Measurements from ENCODE around the gene SMG5. TPM values are rescaled to one million over a fixed set of nuclear protein-coding genes. Genes with fewer than 3 reads are reported as not detected.
A peak's percentile ranks its signal among the peaks of the same experiment; 100 is the strongest.
"Not testable (repeated sequence)": the region's sequence is repeated elsewhere in the genome, so short reads cannot be mapped to it uniquely, and the experiment has no call there.

Gene SMG5, protein sequence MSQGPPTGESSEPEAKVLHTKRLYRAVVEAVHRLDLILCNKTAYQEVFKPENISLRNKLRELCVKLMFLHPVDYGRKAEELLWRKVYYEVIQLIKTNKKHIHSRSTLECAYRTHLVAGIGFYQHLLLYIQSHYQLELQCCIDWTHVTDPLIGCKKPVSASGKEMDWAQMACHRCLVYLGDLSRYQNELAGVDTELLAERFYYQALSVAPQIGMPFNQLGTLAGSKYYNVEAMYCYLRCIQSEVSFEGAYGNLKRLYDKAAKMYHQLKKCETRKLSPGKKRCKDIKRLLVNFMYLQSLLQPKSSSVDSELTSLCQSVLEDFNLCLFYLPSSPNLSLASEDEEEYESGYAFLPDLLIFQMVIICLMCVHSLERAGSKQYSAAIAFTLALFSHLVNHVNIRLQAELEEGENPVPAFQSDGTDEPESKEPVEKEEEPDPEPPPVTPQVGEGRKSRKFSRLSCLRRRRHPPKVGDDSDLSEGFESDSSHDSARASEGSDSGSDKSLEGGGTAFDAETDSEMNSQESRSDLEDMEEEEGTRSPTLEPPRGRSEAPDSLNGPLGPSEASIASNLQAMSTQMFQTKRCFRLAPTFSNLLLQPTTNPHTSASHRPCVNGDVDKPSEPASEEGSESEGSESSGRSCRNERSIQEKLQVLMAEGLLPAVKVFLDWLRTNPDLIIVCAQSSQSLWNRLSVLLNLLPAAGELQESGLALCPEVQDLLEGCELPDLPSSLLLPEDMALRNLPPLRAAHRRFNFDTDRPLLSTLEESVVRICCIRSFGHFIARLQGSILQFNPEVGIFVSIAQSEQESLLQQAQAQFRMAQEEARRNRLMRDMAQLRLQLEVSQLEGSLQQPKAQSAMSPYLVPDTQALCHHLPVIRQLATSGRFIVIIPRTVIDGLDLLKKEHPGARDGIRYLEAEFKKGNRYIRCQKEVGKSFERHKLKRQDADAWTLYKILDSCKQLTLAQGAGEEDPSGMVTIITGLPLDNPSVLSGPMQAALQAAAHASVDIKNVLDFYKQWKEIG
- total RNA-seq (10 to 100 TPM; 46.8 to 90.7 (median 80.8) TPM), polyA plus RNA-seq (10 to 100 TPM; 54.0 to 74.5 (median 72.4) TPM)
- long read RNA-seq, donor 1, full-length matches to known transcripts = 13 of 29 reads
- long read RNA-seq, donor 1, partial matches to known transcripts = 12 of 29 reads
- long read RNA-seq, donor 1, other reads (novel, unspliced or antisense) = 4 of 29 reads
- long read RNA-seq, donor 2, full-length matches to known transcripts = 32 of 124 reads
- long read RNA-seq, donor 2, partial matches to known transcripts = 66 of 124 reads
- long read RNA-seq, donor 2, other reads (novel, unspliced or antisense) = 26 of 124 reads

GRCh38 chr1:156282479-156283222 lies at the start of gene SMG5:
Gene SMG5 (minus strand): TSS chr1:156282825. CDS start chr1:156282680, 145 bp downstream.
- Histone ChIP-seq H3K9me3 (no peaks in the 10 kb centered on the region), H3K4me1 (peaks cover 33% of the 10 kb centered on the region), H3K27ac (peak within 1 kb of the TSS; percentile 92), H3K36me3 (ENCODE audit: insufficient read depth in 1 of 2, low read depth in 1 of 2) (peaks cover 4 to 31% of the 10 kb centered on the region in 2 donors), H3K4me3 (peak within 1 kb of the TSS; percentile 85), H3K27me3 (ENCODE audit: insufficient read depth in 3 of 3, low read length in 2 of 3) (no peaks in the 10 kb centered on the region)
- DNase-seq (peak; percentile 97 to 98), ATAC-seq (peak; percentile 88 to 92 (median 90))
- intact Hi-C loops (cut with DNase I) = no loop called here
- whole genome bisulfite sequencing, 3 donors = 0 to 1% (median 0%) methylated on average over 46 to 50 of the region's 50 CpGs
- TF ChIP-seq, protein P1, sequence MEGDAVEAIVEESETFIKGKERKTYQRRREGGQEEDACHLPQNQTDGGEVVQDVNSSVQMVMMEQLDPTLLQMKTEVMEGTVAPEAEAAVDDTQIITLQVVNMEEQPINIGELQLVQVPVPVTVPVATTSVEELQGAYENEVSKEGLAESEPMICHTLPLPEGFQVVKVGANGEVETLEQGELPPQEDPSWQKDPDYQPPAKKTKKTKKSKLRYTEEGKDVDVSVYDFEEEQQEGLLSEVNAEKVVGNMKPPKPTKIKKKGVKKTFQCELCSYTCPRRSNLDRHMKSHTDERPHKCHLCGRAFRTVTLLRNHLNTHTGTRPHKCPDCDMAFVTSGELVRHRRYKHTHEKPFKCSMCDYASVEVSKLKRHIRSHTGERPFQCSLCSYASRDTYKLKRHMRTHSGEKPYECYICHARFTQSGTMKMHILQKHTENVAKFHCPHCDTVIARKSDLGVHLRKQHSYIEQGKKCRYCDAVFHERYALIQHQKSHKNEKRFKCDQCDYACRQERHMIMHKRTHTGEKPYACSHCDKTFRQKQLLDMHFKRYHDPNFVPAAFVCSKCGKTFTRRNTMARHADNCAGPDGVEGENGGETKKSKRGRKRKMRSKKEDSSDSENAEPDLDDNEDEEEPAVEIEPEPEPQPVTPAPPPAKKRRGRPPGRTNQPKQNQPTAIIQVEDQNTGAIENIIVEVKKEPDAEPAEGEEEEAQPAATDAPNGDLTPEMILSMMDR (IDR thresholded peaks at IDR 0.05) = no peak

- ATAC-seq; intact Hi-C loops (cut with DNase I); H3K27me3 ChIP-seq (ENCODE audit: insufficient read depth in 3 of 3, low read length in 2 of 3); DNase-seq; H3K27ac ChIP-seq; H3K4me1 ChIP-seq; H3K9me3 ChIP-seq; H3K4me3 ChIP-seq: not testable (repeated sequence)
- WGBS, 3 donors = 95 to 96% (median 95%) methylated on average over 9 of the region's 9 CpGs
- H3K36me3 ChIP-seq (ENCODE audit: insufficient read depth in 1 of 2, low read depth in 1 of 2) = peaks cover 30 to 88% of the 10 kb centered on the region in 2 donors
Measured at GRCh38 chr1:156323179-156323578, 40.6 kb upstream of the SMG5 start.

- no peak overlapping the region for H3K4me3 ChIP-seq
- no peaks in the 10 kb centered on the region for H3K9me3 ChIP-seq
- WGBS, 3 donors = 83 to 91% (median 87%) methylated on average over 3 of the region's 3 CpGs
- H3K36me3 ChIP-seq (ENCODE audit: insufficient read depth in 1 of 2, low read depth in 1 of 2) = peaks cover 46 to 100% of the 10 kb centered on the region in 2 donors
- DNase-seq (no peak), ATAC-seq (no peak)
- intact Hi-C loops (cut with DNase I) = no loop called here
- no peaks in the 10 kb centered on the region for H3K27me3 ChIP-seq (ENCODE audit: insufficient read depth in 3 of 3, low read length in 2 of 3)
- no peak overlapping the region for H3K27ac ChIP-seq
- H3K4me1 ChIP-seq = no peaks in the 10 kb centered on the region
- TF ChIP-seq, protein P1 (IDR thresholded peaks at IDR 0.05) = no peak
Measured at GRCh38 chr1:156320560-156320959, 37.9 kb upstream of the SMG5 start.

GRCh38 chr1:156319664-156320063 lies 37.0 kb upstream of the SMG5 start:
- no peaks in the 10 kb centered on the region for H3K9me3 ChIP-seq
- no peak for DNase-seq
- H3K36me3 ChIP-seq (ENCODE audit: insufficient read depth in 1 of 2, low read depth in 1 of 2) = peaks cover 43 to 100% of the 10 kb centered on the region in 2 donors
- intact Hi-C loops (cut with DNase I) = loop anchor here in 1 of 2 donors (5.0 to 10.0 kb wide), 2 partner anchors 52 to 655 kb away; no protein-coding TSS in a partner anchor
- no peaks in the 10 kb centered on the region for H3K4me1 ChIP-seq
- no peaks in the 10 kb centered on the region for H3K27me3 ChIP-seq (ENCODE audit: insufficient read depth in 3 of 3, low read length in 2 of 3)
- 85 to 88% (median 87%) methylated on average over 1 of the region's 1 CpG for WGBS, 3 donors
- no peak overlapping the region for H3K27ac ChIP-seq
- TF ChIP-seq, protein P1 (IDR thresholded peaks at IDR 0.05) = peak; percentile 47
- peak in 1 of 4 donors; percentile 46 for ATAC-seq
- H3K4me3 ChIP-seq = no peak overlapping the region

All from psoas muscle (tissue), 8 donors.